OCI-LY1 (cell line): ENCODE measurements around the gene ANTXRL.

Experiments used
- EZH2 ChIP-seq: fragments of 200-600 bp; sonication (generic), shearing (Covaris generic); IDR thresholded peaks from 2 replicates; pipeline ENCODE4 v1.8.0; 2017; ENCODE audit warnings: borderline replicate concordance, mixed run types, mild to moderate bottlenecking, antibody characterized with exemption, low read length, moderate library complexity, mixed read lengths
- TF ChIP-seq, protein P1 (sequence below): fragments of 200-600 bp; sonication (generic), shearing (Covaris generic); IDR thresholded peaks from 2 replicates; pipeline ENCODE4 v1.5.1; 2017; ENCODE audit warnings: mild to moderate bottlenecking, antibody characterized with exemption, low read length, moderate library complexity, mixed read lengths

DNA sequence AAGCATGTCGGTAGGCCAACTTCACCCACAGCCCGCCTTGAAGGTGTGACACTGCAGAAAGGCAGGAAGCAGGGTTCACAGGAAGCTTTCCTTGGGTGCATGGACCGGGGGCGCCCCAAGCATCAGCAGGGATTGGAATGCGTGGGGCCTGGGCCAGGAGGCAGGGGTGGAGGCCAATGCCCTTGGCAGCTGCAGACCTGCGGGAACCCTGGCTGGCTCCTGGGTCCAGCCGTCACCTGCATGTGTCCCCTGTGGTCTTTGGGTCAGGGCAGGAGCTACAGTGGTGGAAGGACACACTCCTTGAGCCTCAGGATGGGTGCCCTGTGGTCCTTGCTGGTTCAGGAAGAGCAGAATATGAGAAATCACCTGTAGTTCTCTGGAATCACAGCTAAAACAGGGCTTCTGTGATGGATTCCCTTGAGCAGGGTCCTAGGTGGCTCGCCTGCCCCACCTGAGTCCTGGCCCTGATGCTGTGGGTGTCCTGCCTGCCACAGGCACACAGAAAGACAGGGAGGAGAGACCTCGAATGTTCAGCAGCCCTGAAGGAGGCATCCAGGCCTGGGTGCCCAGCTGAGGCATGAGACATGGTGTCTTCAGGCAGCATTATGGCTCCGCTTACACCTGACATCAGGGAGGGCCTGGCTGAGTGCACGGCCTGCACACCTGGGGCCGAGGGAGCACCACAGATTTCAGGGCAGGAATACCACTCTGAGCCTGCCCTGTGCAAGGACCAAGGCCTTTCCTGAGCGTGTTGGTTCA lies 15.1 kb downstream of the ANTXRL start:
- TF ChIP-seq, protein P1, sequence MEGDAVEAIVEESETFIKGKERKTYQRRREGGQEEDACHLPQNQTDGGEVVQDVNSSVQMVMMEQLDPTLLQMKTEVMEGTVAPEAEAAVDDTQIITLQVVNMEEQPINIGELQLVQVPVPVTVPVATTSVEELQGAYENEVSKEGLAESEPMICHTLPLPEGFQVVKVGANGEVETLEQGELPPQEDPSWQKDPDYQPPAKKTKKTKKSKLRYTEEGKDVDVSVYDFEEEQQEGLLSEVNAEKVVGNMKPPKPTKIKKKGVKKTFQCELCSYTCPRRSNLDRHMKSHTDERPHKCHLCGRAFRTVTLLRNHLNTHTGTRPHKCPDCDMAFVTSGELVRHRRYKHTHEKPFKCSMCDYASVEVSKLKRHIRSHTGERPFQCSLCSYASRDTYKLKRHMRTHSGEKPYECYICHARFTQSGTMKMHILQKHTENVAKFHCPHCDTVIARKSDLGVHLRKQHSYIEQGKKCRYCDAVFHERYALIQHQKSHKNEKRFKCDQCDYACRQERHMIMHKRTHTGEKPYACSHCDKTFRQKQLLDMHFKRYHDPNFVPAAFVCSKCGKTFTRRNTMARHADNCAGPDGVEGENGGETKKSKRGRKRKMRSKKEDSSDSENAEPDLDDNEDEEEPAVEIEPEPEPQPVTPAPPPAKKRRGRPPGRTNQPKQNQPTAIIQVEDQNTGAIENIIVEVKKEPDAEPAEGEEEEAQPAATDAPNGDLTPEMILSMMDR, result no peak
- no peak for TF ChIP-seq EZH2
